Spleen (tissue), 7 donors: ENCODE data around the gene SMARCA1.

Experiments used
- CTCF ChIP-seq, 11 experiments: fragments of 200-600 bp in 7 of 11; fragments of 450-650 bp in 4 of 11; sonication (generic) in 4 of 11; IDR thresholded peaks in 8 of 11; conservative IDR thresholded peaks in 3 of 11; 1 replicate in 7 of 11; 2 replicates in 4 of 11; pipeline versions ENCODE4 v1.4.0 to v1.8.0; 2016 to 2021; ENCODE audit warnings: antibody characterized with exemption in 11 of 11, inconsistent platforms in 4 of 11, mild to moderate bottlenecking in 1 of 11
- POLR2A ChIP-seq, 3 donors: fragments of 450-650 bp; IDR thresholded peaks; one replicate each; pipeline ENCODE4 v1.5.1; 2017; ENCODE audit warnings: antibody characterized with exemption in 3 of 3, mild to moderate bottlenecking in 1 of 3
- POLR2AphosphoS5 ChIP-seq, 3 donors: sonication (generic); formaldehyde crosslinking; IDR thresholded peaks; one replicate each; pipeline ENCODE4 v1.5.1; 2017; ENCODE audit warnings: antibody characterized with exemption in 3 of 3
- donor health status: DM: no; HTN: no; CAD: no; lungs with moderate emphysema.
- donor health status: DM: no; HTN: no; CAD: no.
- donor health status: DM: no; HTN: no; CAD: no.

GRCh38 chrX:129493643-129494042 is 29.6 kb downstream of the SMARCA1 start:
- TF ChIP-seq CTCF (IDR thresholded peaks at IDR 0.05 in 8 of 11, conservative IDR thresholded peaks at IDR 0.05 in 3 of 11) = no peak
- TF ChIP-seq POLR2A (IDR thresholded peaks at IDR 0.05) = no peak
- TF ChIP-seq POLR2AphosphoS5 (IDR thresholded peaks at IDR 0.05) = no peak
